MV-4-11 (cell line): ENCODE measurements around the gene TUBAL3.
"Not testable (repeated sequence)": the region's sequence is repeated elsewhere in the genome, so short reads cannot be mapped to it uniquely, and the experiment has no call there.

Source experiments
- DNase-seq: peaks from one replicate; lab custom pipeline; 2025; lab: John Stamatoyannopoulos, UW

The TUBAL3 gene

DNA sequence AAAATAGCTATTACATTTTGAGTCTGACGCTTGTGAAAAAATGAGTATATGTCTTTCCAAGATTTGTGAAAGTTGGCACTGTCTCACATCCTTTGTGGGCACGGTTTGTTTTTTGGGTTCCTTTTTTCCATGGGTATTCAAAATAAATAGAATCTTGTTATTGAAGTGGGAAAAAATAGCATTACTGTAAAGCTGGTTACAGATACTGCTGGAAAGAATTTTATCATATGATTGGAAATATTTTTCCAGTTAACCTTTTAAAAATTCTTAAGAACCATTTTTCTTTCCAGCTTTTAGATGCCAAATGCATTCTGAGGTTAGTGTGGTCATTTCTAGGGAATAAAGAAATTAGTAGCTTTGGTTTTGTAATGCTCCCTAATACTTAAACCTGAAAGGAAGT is 19.1 kb upstream of the TUBAL3 start:
- DNase-seq: no peak

DNA sequence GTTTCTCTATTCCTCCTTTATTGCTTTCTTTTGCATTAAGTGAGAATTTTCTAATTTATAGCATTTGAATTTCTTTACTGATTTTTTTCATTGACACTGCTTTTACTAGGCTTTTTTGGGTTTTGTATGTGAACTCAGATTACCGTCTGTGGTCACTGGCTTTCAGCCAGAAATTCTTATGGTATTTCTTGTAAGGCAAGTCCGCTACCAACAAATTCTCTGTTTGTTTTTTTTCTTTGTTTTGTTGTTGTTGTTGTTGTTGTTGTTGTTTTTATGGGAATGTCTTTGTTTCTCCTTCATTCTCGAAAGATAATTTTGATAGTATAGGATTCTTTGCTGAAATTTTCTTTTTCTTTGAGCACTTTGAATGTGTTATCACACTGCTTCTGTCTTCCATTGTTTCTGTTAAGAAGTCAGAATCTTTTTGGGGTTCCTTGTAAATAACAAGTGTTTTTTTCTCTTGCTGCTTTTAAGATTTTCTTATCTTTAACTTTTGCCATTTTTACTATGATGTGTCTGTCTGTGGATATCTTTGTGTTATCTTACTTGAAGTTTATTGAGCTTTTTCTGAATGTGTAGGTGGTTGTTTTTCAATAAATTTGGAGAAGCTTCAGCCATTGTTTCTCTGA is 15.0 kb upstream of the TUBAL3 start:
- no peak for DNase-seq

DNA sequence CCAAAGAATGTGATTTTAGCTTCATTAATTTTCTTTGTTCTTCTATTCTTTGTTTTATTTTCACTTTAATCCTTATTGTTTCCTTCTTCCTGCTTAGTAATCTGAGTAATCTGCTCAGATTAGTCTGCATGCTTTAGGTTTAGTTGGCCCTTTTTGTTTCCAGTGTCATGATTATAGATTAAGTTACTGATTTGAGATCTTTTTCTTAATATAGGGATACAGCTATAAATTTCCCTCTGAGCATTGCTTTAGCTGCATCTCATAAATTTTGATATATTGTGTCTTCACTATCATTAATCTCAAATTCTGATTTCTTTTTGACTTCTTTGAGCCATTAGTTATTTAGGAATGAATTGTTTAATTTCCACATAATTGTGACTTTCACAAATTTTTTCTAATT is 14.0 kb upstream of the TUBAL3 start:
- DNase-seq: no peak

DNA sequence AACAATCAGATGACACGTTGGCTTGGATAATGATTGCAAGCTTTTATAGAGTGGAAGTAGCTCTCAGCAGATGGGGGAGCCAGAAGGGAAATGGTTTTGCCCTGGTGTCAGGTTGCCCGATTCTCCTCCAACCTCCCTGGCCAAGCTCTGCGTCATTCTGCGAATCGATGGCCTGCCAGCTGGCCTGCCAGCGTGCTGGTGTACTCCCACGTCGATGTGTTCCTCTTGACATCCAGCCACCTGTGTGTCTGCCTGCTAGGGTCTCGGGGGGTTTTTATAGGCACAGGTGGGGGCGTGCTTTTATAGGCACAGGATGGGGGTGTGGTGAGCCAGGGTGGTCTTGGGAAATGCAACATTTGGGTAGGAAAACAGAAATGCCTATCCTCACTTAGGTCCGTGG is 12.4 kb upstream of the TUBAL3 start:
- DNase-seq: no peak

DNA sequence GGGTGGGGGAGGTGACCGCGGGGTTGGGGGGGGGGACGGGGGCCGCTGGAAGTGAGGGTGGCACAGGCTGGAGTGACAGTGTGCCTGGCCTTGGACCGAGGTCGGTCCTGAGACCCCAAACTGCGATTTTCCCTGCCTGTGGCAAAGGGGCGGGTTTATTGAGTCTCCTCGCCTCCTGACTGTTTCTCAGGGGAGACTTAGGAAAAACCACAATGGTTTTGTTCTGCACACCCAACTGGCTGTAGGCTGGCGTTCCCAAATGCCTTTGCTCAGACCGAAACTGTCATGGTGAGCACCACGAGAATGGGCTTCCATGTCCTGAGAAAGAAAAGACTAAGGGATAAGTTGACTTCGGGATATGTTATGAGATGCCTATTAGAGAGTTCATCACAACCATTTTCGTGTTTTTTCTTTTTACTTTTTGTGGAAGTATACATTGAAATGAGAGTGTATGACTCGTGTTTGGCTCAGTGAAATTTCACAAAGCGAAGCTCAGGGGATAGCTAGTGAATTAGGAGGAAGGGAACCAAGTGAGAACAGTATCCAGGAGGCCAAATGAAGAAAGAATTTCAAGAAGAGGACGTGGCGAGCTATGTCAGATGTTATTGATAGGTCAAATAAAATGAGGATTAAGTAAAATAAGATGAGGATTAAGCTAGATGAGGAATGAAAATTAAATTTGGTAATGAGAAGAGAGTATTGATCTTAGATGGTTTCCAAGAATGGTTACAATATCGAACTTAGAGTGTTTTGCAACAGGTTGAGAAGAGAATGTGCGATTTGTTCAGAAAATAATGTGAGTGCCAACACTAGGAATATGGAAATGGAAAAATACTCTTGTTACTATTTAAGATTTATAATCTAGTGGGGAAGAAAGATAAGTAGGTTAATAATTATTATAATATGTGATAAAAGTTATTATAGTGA is 8.6 kb upstream of the TUBAL3 start:
- peak; percentile 35 for DNase-seq

DNA sequence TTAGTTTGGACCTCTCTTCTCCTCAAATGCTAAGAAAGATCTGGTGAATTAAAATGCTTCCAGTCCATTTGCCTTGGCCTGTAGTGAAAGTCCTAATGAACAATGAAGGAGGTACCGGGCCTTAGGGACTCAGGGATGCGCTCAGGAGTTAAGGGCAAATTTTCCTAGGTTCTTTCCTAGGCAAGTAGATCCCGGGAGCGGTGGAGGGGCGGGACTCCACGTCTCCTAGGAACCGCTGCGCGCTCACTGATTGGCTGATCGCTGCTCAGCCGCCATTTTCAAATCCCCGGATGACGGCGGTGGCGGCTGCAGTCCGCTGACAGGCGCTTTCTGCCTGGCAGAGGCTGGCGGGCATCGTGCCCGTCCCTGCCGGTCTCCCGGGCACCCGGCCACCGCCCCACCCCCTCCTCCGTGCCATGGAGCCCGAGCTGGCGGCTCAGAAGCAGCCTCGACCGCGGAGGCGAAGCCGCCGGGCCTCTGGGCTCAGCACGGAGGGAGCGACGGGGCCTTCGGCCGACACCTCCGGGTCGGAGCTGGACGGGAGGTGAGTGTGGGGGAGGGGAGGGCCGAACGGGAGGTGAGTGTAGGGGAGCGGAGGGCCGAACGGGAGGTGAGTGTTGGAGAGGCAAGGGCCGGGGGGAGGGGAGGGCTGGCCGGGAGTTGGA is 7.8 kb upstream of the TUBAL3 start, which contains the start of gene NET1:
TSS of gene NET1 (plus strand) at position 281 of the 665 bp plus-strand sequence. CDS start at position 417, 136 bp downstream.
- peak; percentile 69 for DNase-seq

DNA sequence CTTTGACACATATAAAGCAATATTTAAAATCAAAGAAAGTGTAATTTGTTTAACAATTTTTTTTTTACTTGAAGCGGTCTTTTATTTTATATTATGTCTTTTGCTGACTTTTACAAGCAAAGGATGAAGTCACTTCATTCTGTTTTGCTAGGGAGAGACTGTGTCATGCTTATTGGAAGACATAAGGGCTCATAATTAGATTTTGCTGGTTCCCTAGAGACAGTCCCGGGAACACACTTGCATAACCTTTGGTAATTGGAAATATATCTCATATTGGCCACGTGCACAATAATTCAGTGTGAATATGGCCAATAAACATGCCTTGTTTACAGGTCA is 7.3 kb upstream of the TUBAL3 start:
- no peak for DNase-seq

DNA sequence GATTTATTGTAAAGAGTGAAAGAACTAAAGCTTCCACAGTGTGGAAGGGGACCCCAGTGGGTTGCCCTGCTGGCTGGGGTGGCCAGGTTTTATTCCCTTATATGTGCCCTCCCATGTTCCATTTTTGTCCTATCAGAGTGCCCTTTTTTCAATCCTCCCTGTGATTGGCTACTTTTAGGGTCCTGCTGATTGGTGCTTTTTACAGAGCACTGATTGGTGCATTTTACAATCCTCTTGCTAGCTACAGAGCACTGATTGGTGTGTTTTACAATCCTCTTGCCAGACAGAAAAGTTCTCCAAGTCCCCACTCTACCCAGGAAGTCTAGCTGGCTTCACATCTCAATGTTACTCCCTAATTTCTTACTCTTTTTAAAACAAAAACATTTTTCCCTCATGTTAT is 6.2 kb upstream of the TUBAL3 start:
- not testable (repeated sequence) for DNase-seq

DNA sequence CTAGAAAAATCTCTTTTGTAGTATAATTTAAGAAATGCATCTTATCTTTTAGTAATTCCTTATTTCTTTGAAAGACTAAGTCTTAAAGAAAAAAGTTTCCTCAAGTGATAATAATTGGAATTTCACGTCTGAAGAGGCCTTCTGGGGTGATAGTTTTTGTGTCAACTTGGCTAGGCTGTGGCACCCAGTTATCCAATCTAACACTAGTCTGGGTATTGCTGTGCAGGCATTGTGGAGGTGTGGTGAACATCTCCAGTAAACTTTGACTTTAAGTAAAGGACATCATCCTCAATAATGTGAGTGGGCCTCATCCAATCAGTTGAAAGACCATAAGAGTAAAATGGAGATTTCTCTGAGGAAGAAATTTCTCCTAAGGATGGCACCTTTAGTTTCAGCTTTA is 2.3 kb upstream of the TUBAL3 start:
- no peak for DNase-seq

DNA sequence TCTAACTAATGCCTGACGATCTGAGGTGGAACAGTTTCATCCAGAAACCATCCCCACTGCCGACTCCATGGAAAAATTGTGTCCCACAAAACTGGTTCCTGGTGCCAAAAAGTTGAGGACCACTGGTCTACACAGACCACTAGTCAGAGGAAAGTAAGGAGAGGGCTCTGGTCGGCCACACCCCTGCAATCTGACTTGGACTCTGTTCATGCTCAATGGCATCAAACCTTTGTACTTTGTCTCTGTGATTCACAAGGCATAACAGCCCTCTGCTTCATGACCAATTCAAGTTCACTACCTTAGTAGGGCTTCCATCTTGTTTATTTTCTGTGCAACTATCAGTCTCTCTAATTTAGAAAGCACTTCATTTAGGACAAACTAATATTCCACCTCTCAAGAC is 1.8 kb downstream of the TUBAL3 start:
- no peak for DNase-seq

DNA sequence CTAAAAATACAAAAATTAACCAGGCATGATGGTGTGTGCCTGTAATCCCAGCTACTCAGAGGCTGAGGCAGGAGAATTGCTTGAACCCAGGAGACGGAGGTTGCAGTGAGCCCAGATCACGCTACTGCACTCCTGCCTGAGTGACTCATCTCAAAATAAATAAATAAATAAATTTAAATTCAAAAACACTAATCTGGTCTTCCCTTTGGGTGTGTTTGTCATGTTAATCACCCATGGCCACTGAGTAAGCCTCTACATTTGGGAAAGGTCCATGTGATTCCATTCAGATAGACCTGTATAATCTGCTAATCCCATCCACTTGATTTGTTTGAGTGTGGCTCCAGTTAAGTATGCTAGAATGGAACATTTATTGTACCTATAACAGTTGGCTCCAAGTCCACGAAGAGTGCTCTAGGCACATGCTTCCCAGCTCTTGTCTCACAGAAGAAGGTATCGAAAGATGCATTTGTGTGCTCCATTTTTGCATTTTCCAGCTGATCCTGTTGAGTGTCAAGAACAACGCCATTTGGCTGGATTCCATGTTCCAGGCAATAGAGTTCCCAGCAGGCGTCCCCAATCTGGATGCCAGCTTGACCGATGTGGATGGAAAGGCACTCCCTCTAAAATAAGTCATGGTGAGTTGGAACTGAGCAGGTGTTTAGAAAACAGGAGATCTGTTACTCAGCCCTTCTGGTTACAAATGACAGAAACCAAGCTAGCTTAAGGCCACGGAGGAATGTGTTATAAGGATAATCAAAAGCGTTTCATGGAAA is 4.0 kb downstream of the TUBAL3 start:
- DNase-seq: no peak

DNA sequence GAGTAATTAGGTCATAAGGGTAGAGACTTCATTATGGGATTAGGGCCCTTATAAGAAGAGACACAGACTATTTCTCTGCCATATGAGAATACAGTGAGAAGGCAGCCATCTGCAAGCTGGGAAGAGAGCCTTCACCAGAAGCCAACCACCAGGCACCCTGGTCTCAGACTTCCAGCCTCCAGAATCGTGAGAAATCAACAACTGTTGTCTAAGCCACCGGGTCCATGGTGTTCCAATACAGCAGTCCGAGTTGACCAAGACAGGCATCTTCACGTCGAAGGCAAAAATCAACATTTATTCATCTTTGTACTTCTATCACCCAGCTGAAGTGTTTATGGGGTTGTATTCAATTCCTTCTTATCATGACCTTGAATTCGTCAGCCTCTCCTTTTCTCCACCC is 5.3 kb downstream of the TUBAL3 start:
- no peak for DNase-seq

DNA sequence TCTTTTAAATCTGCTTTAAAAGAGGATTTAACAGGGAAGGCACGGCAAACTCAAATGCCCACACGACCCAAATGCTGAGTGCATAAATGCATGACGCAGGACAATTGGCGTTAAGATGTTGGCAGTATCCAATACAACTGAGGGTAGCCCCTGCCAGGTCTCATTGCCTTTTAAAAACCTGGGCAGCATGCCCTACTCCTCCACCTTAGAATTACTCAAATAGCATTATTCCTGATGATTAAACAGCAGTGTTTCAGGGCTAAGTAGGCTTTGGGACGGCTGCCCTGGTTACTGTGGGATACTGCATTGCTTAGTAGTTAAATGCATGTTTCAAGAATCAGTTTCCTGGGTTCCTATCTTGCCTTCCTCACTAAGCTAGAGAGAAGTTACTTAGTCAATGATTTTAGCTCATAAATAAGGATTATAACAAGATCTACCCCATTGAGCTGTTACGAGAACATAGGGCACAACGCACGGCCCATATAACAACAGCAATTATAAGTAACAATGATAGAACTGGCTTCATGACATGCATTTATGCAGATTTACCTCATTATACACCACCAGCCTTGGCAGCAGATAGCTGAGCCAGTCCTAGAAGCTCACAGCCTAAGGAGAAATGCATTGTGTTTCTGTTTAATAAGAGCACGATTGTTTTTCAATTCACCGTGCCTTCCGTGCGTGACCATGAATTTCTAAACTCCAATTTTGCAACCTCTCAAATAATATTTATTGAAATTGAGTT is 7.9 kb downstream of the TUBAL3 start:
- no peak for DNase-seq

DNA sequence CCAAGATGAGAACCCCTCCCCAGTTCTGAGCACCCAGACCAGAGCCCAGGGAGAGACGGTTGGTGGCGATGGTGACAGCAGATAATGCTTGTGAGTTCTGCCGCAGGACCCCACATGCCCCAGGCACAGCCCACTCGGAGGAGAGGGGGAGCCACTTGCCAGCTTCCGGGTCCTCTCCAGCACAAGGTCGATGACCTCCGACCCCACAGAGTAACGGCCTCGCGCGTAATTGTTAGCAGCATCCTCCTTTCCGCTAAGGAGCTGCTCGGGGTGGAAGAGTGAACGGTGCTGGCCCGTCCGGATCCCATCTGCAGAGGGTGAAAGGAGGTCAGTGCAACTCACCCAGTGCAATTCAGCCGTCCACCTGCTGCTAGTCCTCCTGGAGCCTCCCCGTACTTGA is 9.5 kb downstream of the TUBAL3 start:
- no peak for DNase-seq

DNA sequence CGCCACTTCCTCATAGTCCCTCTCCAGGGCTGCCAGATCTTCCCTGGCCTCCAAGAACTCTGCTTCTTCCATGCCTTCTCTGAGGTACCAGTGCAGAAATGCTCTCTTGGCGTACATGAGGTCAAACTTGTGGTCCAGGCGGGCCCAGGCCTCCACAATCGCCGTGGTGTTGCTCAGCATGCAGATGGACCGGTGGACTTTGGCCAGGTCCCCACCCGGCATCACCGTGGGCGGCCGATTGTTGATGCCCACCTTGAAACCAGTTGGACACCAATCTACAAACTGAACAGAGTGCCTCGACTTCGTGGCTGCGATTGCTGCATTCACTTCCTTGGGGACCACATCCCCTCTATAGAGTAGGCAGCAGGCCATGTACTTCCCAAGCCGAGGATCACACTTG is 11.1 kb downstream of the TUBAL3 start:
- DNase-seq: no peak

DNA sequence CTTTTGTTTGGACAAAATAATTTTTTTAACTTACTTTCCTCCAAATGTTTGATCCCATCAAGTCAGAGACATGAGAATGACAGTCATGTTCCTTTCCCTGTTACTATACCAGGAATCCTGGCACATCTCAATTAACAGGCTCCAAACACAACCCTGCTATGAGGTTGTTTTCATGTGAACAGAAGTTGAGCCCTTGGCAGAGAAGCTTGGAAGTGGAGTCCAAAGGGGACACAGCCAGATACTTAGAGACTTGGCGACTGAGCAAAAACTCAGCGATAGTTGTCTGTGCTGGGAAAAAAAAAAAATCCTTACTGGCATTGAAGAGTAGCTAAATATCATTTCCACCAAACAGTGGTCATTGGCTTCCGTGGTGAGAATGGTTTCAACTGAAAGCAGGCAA is 12.8 kb downstream of the TUBAL3 start:
- no peak for DNase-seq

DNA sequence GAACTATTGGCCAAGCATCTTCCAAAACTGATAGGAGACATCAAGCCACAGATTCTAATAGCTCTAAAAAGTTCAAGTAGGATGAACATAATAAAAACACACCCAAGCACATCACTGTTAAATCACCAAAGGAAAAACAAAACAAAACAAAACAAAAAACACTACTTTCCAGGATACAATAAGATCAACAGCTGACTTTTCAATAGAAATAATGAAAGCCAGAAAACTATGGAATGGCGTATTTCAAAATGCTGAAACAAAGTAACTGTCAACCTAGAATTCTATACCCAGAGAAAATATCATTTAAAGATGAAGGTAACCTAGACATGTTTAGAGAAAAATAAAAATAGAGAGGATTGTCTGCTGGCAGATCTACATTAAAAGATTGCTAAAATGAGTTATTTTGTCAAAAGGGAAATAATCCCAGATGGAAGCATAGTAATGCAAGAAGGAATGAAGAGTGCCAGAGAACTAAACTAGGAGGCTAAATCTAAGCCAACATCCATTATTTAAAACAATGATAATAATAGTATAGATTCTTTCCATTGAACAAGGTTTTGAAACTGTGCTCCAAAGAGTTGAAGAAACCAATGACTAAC is 13.9 kb downstream of the TUBAL3 start:
- no peak for DNase-seq

DNA sequence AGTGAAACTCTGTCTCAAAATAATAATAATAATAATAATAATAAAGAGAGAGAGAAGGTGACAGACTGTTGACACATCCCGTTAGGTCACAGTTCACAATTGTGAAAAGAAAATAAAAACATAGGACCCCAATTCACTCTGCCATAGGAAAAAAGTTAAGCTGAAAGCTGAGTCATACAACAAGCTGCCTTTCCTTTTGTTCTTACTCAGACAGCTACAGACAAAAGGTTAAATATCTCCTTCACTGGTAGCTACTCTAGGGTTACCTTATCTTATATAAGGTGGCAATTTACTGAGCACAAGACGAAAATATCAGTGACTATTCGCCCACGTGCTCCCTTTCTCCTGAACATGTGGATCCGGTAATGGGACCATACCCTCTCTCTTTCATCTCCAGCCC is 17.5 kb downstream of the TUBAL3 start:
- no peak for DNase-seq

DNA sequence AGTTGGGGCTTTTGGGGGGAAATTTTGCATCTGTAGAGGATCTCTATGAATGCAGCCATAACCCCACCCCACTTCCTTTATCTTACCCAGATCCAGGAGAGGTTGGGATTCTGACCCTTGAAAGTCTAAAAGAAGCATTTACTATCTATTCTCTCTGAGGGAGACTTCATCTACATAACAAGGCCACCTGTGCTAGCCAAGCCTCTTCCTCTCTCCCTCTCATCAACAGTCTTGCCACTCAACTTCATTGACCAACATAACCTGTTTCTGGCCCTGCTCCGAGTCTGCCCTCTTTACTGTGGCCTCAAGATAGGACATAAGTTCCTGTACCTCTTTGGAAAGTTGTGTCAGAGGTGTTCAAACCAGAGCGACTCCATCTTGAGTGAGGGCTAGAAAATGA is 19.4 kb downstream of the TUBAL3 start:
- DNase-seq: no peak

DNA sequence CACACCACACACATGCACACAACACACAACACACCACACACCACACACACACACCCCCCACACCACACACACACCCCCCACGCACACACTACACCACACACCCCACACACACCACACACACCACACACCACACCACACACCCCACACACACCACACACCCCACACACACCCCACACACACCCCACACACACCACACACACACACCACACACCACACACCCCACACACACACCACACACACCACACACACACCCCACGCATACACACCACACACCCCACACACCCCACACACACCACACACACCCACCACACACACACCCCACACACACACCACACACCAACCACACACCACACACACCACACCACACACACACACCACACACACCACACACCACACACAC is 23.4 kb downstream of the TUBAL3 start:
- no peak for DNase-seq

DNA sequence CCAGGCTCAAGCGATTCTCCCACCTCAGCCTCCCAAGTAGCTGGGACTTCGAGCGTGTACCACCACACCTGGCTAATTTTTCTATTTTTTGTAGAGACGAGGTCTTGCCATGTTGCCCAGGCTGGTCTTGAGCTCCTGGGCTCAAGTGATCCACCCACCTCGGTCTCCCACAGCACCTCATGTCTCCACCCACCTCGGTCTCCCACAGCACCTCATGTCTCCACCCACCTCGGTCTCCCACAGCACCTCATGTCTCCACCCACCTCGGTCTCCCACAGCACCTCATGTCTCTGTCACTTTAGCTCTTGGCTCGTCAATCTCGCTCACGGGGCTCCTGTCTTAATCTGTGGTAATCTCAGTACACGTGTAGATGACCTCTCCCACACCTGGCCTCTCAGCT is 24.2 kb downstream of the TUBAL3 start:
- not testable (repeated sequence) for DNase-seq
